ENCODE results near the gene CRISPLD2.
"Not testable (repeated sequence)": the region's sequence is repeated elsewhere in the genome, so short reads cannot be mapped to it uniquely, and the experiment has no call there.

The CRISPLD2 gene

DNA sequence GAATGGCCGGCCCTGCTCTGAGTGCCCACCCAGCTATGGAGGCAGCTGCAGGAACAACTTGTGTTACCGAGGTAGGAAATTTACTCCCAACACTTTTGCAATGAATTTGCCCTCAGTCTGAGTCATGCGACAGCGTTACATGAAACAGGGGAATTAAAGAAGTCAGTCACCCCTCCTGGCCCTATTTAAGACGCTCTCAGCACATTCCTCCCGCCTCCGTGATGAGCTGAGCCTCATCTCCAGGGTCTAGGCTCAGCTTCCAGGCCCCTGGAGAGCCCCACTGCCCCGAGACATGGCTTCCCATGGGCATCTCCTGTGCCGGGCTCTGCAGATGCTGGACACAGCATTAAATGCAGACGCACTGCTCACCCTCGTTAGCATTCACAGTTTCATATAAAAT, 35.0 kb downstream of the CRISPLD2 start:
- no peak overlapping the region for H3K4me3 ChIP-seq (replicated peaks in 1 of 2; ENCODE audit: low read depth in 2 of 2, low read length in 2 of 2)
- TF ChIP-seq CTCF (IDR thresholded peaks at IDR 0.05; ENCODE audit: low read depth, low read length), result no peak
- peak in 1 of 2 donors; percentile 52 for DNase-seq (ENCODE audit: low read depth in 2 of 2)

DNA sequence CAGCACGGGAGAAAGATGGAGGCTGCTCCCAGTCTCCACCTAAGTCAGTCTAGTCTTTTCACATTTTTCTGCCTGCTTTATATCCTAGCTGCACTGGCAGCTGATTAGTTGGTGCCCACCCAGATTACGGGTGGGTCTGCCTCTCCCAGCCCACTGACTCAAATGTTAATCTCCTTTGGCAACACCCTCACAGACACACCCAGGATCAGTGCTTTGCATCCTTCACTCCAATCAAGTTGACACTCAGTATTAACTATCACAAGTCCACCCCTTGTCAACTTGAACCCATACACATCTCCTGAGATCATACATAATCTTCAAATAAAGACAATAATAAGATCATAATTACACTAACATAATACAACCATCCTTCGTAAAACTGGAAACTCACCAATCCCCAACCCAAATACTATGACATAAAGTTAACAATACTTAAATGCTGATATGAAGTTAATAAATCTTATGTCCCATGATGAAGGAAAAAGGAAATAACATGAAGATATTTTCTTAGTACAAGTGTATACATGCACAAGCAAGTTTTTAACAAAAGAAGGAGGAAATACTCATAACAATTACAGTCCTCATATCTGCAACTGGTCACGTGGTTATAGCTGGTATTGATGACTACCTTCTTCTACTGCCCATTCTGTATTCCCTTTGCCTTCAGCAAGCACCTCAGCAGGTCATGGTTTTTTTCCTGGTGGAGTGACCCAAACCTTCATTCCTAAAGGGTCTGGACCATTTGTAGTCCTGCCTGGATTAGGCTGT, 35.8 kb downstream of the CRISPLD2 start:
- H3K4me3 ChIP-seq (replicated peaks in 1 of 2; ENCODE audit: low read depth in 2 of 2, low read length in 2 of 2); DNase-seq (ENCODE audit: low read depth in 2 of 2): not testable (repeated sequence)

- not testable (repeated sequence) for H3K4me3 ChIP-seq (replicated peaks in 1 of 2; ENCODE audit: low read depth in 2 of 2, low read length in 2 of 2)
These were observed 36.4 kb downstream of the CRISPLD2 start for GRCh38 chr16:84856203-84856581.

GRCh38 chr16:84856811-84857210, 37.0 kb downstream of the CRISPLD2 start:
- H3K4me3 ChIP-seq (replicated peaks in 1 of 2; ENCODE audit: low read depth in 2 of 2, low read length in 2 of 2); DNase-seq (ENCODE audit: low read depth in 2 of 2): not testable (repeated sequence)

More at GRCh38 chr16:84856203-84856581, 36.4 kb downstream of the CRISPLD2 start:
- not testable (repeated sequence) for DNase-seq (ENCODE audit: low read depth in 2 of 2)

GRCh38 chr16:84859681-84860080, 39.9 kb downstream of the CRISPLD2 start:
- TF ChIP-seq CTCF (IDR thresholded peaks at IDR 0.05; ENCODE audit: low read depth, low read length), result no peak
- H3K4me3 ChIP-seq (replicated peaks in 1 of 2; ENCODE audit: low read depth in 2 of 2, low read length in 2 of 2), result no peak overlapping the region
- DNase-seq (ENCODE audit: low read depth in 2 of 2), result no peak

DNA sequence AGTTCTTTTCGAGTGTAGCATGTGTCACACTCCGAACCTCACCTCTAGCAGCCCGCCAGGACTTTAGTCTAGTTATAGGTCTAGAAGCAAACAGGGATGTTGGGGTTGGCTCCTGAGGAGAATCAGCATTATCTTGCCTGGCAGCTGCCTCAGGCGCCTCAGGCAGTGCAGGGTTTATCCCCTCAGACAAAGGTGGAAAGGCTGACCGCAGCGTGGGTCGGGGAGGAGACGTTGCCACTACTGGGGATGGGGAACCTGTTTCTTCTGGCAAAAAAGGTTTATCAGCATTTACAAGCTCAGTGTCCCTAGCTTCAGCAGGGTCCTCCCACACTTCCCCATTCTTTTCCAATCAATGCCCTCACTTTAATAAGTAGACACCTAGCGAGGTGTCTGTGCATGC, 40.6 kb downstream of the CRISPLD2 start:
- no peak for TF ChIP-seq CTCF (IDR thresholded peaks at IDR 0.05; ENCODE audit: low read depth, low read length)
- H3K4me3 ChIP-seq (replicated peaks in 1 of 2; ENCODE audit: low read depth in 2 of 2, low read length in 2 of 2), result no peak overlapping the region
- DNase-seq (ENCODE audit: low read depth in 2 of 2), result no peak

GRCh38 chr16:84861671-84862070, 41.9 kb downstream of the CRISPLD2 start:
- no peak for DNase-seq (ENCODE audit: low read depth in 2 of 2)
- no peak for TF ChIP-seq CTCF (IDR thresholded peaks at IDR 0.05; ENCODE audit: low read depth, low read length)
- no peak overlapping the region for H3K4me3 ChIP-seq (replicated peaks in 1 of 2; ENCODE audit: low read depth in 2 of 2, low read length in 2 of 2)

DNA sequence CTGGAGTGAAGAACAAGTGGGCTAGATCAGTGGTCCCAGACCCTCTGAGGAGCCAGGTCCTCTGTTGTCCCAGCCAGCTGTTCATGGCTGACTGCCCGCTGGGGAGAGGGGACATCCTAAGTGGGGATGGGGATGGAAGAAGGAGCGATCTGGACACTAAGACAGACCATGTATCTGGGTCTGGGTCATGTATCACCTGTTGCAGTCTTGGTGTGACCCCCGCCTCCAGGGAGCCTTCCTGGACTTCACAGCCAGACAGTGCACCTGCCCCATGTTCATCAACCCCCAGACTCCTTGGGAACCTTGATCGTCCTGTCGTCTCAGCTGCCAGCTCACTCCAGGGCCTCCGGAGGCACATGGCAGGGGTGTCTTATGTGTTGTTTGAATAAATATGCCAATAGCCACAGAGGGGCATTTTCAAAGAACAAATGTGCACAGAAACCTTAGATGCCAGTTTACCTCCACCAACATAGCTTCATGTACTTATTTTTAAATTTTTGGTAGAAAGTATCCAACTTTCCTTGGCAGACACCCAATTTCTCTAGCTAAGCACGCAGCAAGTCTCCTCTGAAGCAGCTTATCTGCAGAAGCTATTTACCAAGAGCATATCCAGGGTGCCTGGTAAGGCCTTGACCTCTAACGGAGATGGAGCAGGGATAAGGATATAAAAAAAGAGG, 43.2 kb downstream of the CRISPLD2 start:
- no peak for TF ChIP-seq CTCF (IDR thresholded peaks at IDR 0.05; ENCODE audit: low read depth, low read length)
- H3K4me3 ChIP-seq (replicated peaks in 1 of 2; ENCODE audit: low read depth in 2 of 2, low read length in 2 of 2), result no peak overlapping the region
- peak in 1 of 2 donors; percentile 34 for DNase-seq (ENCODE audit: low read depth in 2 of 2)
